ENCODE measurements around the gene NPNT.
"Not testable (repeated sequence)": the region's sequence is repeated elsewhere in the genome, so short reads cannot be mapped to it uniquely, and the experiment has no call there.

Gene NPNT

GRCh38 chr4:105894660-105895582 is at the start of gene NPNT:
TSS of gene NPNT (plus strand) at chr4:105895471. CDS start at chr4:105895653, 182 bp downstream.
- no peak for DNase-seq

DNA sequence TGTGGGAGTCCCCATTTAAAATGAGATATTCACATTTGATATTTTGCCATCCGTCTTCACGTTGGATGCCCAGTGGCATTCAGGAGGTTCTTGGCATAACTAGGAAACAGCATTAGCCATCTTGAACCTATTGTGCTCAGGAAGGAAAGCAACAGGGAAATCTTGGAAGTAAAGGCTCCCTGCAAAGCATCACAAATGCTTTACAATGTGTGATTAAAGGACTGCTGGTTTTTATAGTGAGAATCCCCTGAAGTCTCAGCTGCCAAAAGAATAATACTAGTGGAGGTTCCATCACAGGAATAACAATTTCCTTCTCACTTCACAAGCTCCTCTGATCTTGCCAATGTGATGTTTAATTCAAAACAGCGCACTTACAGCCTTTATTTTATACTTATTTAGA is 49.7 kb upstream of the NPNT start:
- no peak for DNase-seq

DNA sequence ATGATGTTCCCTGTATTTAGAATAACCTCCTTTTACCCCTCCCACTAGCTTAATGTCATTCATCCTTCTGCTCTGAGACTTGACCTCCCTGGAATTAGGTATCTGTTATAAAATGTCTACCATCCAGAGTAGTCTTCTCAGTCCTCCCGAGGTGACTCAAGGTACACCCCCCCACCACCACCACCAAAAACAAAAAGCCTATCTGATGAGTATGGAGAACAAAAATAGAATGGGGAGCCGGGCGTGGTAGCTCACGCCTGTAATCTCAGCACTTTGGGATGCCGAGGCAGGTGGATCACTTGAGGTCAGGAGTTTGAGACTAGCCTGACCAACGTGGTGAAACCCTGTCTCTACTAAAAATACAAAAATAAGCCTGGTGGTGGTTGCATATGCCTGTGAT is 46.9 kb upstream of the NPNT start:
- DNase-seq, result not testable (repeated sequence)

DNA sequence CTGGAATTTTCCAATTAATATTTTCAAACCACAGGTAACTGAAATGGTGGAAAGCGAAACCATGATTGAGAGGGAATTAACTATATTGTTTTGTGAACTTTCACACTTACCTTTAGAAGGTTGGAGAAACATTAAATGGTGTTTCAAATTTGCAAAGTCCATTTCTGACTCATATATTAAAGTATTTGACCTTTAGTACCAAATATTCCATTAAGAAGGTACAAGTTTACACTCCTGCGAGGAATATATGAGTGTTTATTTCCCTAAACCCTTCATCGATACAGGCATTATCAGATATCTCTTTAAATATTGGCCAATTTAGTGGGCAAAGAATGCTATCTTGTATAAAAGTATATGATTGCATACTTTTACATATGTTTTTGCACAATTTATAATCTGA is 44.1 kb upstream of the NPNT start:
- no peak for DNase-seq

DNA sequence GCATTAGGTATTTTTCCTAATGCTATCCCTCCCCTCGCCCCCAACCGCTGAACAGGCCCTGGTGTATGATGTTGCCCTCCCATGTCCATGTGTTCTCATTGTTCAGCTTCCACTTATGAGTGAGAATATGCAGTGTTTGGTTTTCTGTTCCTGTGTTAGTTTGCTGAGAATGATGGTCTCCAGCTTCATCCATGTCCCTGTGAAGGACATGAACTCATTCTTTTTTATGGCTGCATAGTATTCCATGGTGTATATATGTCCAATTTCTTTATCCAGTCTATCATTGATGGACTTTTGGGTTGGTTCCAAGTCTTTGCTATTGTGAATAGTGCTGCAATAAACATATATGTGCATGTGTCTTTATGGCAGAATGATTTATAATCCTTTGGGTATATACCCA is 43.0 kb upstream of the NPNT start:
- not testable (repeated sequence) for DNase-seq

DNA sequence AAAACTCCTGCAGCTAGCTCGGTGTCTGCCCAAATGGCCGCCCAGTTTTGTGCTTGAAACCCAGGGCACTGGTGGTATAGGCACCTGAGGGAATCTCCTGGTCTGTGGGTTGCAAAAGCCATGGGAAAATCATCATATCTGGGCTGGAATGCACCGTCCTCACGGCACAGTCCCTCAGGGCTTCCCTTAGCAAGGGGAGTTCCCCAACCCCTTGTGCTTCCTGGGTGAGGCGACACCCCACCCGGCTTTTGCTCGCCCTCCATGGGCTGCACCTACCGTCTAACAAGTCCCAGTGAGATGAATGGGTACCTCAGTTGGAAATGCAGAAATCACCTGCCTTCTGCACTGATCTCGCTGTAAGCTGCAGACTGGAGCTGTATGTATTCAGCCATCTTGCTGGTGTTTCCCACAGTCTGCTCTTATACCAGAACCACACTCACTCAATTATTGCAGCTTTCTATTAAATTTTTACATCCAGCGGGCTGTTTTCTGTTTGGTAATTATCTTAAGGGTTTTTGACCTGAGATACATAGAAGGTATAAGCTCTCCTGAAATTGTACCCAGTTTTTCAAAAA is 36.7 kb upstream of the NPNT start:
- no peak for DNase-seq

GRCh38 chr4:105859233-105859632 is 36.0 kb upstream of the NPNT start:
- no peak for DNase-seq

- no peak for DNase-seq
Observed at GRCh38 chr4:105870963-105871362, 24.3 kb upstream of the NPNT start.

DNA sequence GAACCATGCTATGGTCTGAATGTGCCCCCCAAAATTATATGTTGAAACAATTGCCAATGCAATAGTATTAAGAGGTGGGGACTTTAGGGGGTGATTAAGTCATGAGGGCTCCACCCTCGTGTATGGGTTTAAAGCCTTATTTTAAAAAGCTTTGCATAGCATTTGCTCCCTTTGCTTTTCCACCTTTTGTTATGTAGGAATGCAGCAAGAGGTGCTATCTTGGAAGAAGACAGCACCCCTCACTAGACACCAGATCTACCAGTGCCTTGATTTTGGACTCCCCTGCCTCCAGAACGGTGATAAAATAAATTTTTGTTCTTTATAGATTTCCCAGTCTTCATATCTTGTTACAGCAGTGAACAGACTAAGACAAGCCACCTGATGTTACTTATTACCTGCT is 23.3 kb upstream of the NPNT start:
- no peak for DNase-seq

DNA sequence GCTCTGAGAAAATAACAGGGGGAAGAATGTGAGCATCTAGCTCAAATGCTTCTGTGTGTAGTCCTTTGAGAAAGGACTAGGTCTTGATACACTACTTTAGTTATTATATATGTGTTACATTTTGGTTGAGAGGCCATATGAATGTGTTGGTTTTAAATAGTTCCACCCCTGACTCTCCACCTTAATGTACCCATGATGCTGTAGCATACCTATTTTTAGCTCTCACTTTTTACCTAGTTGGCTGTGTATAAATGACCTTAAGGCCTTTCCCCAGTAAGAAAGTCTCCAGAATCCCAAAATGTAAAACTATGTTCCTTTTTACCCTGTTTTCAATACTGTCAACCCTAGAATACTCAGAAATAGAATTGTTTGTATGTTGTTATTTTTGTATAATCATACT is 20.0 kb upstream of the NPNT start:
- no peak for DNase-seq

GRCh38 chr4:105878668-105879067 is 16.6 kb upstream of the NPNT start:
- no peak for DNase-seq

- no peak for DNase-seq
Observed at GRCh38 chr4:105887508-105887907, 7.8 kb upstream of the NPNT start.

DNA sequence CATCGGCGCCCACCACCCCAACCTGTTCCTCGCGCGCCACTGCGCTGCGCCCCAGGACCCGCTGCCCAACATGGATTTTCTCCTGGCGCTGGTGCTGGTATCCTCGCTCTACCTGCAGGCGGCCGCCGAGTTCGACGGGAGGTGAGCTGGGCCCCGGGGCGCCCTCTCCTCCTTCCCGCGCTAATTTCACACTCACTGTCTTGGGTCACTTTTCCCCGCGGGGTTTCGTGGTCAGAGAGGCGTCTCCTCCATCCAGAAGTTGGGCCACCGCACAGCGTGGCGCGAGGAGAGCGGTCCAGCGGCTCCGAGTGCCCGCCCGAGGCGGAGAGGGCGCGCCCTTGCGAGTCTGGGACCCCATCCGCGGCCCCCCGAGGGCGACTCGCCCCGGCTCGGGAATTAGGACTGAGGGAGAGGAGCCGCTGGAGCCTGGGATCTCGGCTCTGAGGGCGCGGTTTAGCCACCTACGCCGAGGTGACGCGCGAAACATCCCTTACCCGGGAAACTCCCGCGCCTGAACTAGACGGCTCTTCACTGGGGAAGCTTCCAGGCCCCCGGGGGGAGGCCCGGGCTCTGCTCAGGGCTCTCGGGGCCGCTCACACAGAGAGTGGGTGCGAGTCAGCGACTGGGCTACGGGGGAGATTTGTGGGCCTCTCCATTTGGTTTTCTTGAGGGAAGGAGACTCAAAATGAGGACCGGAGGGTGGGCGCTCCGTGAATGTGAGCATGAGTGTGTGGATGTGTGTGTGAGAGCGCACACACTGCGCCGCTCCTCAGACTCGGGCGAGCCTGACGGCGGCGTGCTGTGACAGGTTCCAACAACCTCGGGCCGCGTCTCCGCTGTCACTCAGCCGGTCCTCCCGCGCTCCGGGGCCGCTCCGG is 551 bp downstream of the NPNT start:
- no peak for DNase-seq

DNA sequence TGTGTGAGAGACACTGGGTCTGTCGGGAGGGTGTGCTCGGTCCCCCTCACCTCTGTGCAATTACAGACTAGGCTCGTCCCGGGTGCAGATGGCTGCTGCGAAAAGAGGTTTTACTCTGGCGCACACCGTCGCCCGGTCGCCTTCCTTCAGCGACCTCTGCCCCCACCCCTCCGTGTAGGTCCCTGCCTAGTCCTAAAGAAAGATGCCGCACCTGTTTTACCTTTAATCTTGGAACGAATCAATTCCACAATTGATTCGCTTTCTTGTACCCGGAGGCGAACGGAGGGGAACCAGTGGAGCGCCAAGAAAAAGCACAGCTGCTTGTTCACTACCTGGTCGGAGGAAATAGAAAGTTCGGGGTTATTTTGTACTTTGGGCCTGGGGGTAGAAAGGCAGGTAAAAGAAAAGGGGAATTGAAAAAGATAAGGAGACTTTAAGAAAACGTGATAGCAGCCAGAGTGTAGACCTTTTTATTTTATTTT is 1.2 kb downstream of the NPNT start:
- DNase-seq, result no peak

GRCh38 chr4:105896984-105897775 is 1.9 kb downstream of the NPNT start:
- no peak for DNase-seq

DNA sequence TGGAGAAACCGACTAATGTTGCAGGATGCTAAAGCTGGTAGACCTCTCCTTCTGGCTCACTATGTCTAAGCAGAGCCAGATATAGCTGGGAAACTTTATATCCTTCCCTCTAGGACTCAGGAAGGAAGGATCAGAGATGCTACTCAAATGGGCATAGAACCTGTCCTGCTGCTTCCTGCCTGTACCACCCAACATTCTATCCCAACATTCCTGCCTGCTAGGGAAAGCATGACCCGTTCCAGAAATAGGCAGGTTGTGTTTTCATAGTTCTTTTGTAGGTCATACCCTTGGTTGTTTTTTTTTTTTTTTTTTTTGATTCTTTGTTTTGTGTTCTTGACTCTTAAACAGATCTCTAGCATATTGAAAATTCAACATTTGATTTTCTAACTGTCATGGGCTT is 5.3 kb downstream of the NPNT start:
- DNase-seq, result no peak

- no peak for DNase-seq
Observed at GRCh38 chr4:105902550-105903262, 7.4 kb downstream of the NPNT start.

- no peak for DNase-seq
Observed at GRCh38 chr4:105909787-105910281, 14.6 kb downstream of the NPNT start.

- no peak for DNase-seq
Observed at GRCh38 chr4:105911426-105911825, 16.2 kb downstream of the NPNT start.

- no peak for DNase-seq
Observed at GRCh38 chr4:105912633-105913032, 17.4 kb downstream of the NPNT start.

- no peak for DNase-seq
Observed at GRCh38 chr4:105917171-105917685, 22.0 kb downstream of the NPNT start.
